Measurements from ENCODE around the gene SLC24A4.
A peak's percentile ranks its signal among the peaks of the same experiment; 100 is the strongest.

Gene SLC24A4

GRCh38 chr14:92465353-92466055 lies 142.5 kb downstream of the SLC24A4 start:
- H3K36me3 ChIP-seq (replicated peaks), result no peaks in the 10 kb centered on the region
- TF ChIP-seq CTCF (IDR thresholded peaks at IDR 0.05; ENCODE audit: low read depth, low read length, missing control alignments), result no peak
- H3K27me3 ChIP-seq (replicated peaks), result no peaks in the 10 kb centered on the region
- in situ Hi-C loops (cut with HindIII; ENCODE audit: low pct_ligation_motif_present, low sequenced_read_pairs), result no loop called here
- H3K4me3 ChIP-seq (ENCODE audit: low read depth, low read length), result no peak overlapping the region
- H3K27ac ChIP-seq, result no peak overlapping the region
- no peak for DNase-seq

- no peaks in the 10 kb centered on the region for H3K27me3 ChIP-seq (replicated peaks)
- TF ChIP-seq CTCF (IDR thresholded peaks at IDR 0.05; ENCODE audit: low read depth, low read length, missing control alignments), result no peak
Observed at GRCh38 chr14:92466059-92466458, 143.1 kb downstream of the SLC24A4 start.

GRCh38 chr14:92469515-92469914 lies 146.6 kb downstream of the SLC24A4 start:
- Histone ChIP-seq H3K27me3 (replicated peaks) (no peaks in the 10 kb centered on the region), H3K36me3 (replicated peaks) (no peaks in the 10 kb centered on the region), H3K27ac (no peak overlapping the region), H3K4me3 (ENCODE audit: low read depth, low read length) (no peak overlapping the region)
- TF ChIP-seq CTCF (IDR thresholded peaks at IDR 0.05; ENCODE audit: low read depth, low read length, missing control alignments), result no peak
- DNase-seq, result no peak
- in situ Hi-C loops (cut with HindIII; ENCODE audit: low pct_ligation_motif_present, low sequenced_read_pairs), result no loop called here

More at GRCh38 chr14:92466059-92466458, 143.1 kb downstream of the SLC24A4 start:
- H3K27ac ChIP-seq, result no peak overlapping the region
- no peaks in the 10 kb centered on the region for H3K36me3 ChIP-seq (replicated peaks)
- no peak overlapping the region for H3K4me3 ChIP-seq (ENCODE audit: low read depth, low read length)
- no peak for DNase-seq
- in situ Hi-C loops (cut with HindIII; ENCODE audit: low pct_ligation_motif_present, low sequenced_read_pairs), result no loop called here

GRCh38 chr14:92470215-92470614 lies 147.2 kb downstream of the SLC24A4 start:
- H3K27ac ChIP-seq, result no peak overlapping the region
- H3K36me3 ChIP-seq (replicated peaks), result no peaks in the 10 kb centered on the region
- in situ Hi-C loops (cut with HindIII; ENCODE audit: low pct_ligation_motif_present, low sequenced_read_pairs), result no loop called here
- H3K27me3 ChIP-seq (replicated peaks), result no peaks in the 10 kb centered on the region
- TF ChIP-seq CTCF (IDR thresholded peaks at IDR 0.05; ENCODE audit: low read depth, low read length, missing control alignments), result no peak
- no peak overlapping the region for H3K4me3 ChIP-seq (ENCODE audit: low read depth, low read length)
- no peak for DNase-seq

- DNase-seq, result no peak
- Histone ChIP-seq H3K4me3 (ENCODE audit: low read depth, low read length) (no peak overlapping the region), H3K27ac (no peak overlapping the region), H3K27me3 (replicated peaks) (no peaks in the 10 kb centered on the region), H3K36me3 (replicated peaks) (no peaks in the 10 kb centered on the region)
- in situ Hi-C loops (cut with HindIII; ENCODE audit: low pct_ligation_motif_present, low sequenced_read_pairs), result no loop called here
- TF ChIP-seq CTCF (IDR thresholded peaks at IDR 0.05; ENCODE audit: low read depth, low read length, missing control alignments), result no peak
Observed at GRCh38 chr14:92470811-92471210, 147.8 kb downstream of the SLC24A4 start.

GRCh38 chr14:92471919-92472318 lies 149.0 kb downstream of the SLC24A4 start:
- no peak overlapping the region for H3K4me3 ChIP-seq (ENCODE audit: low read depth, low read length)
- H3K27ac ChIP-seq, result no peak overlapping the region
- H3K27me3 ChIP-seq (replicated peaks), result no peaks in the 10 kb centered on the region
- in situ Hi-C loops (cut with HindIII; ENCODE audit: low pct_ligation_motif_present, low sequenced_read_pairs), result no loop called here
- no peaks in the 10 kb centered on the region for H3K36me3 ChIP-seq (replicated peaks)
- TF ChIP-seq CTCF (IDR thresholded peaks at IDR 0.05; ENCODE audit: low read depth, low read length, missing control alignments), result no peak
- peak; percentile 73 for DNase-seq

All from brain microvascular endothelial cell (primary cell).